ENCODE results near the gene DYNC1I1. TPM values are rescaled to one million over a fixed set of nuclear protein-coding genes. Genes with fewer than 3 reads are reported as not detected.

Gene DYNC1I1
- total and polyA plus RNA-seq, 5 experiments from 2014 or later = not detected

DNA sequence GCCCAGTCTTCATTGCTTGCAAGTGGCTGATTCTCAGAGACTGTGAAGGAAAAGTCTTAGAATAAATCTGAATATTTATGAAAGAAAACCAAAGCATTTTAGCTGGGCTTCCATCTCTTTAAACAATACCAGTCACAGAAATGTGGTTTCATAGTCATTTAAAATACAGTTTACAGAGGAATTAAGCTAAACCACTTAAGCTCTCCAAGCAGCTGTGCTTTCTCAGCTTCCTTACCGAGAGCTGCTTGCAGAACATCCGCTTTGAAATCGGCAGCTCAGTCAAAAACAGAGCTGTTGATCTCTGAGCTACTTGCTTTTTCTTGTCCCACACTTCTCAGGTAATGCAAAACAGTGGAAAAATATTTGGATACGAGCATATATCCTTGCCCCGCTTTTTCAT, 134.5 kb downstream of the DYNC1I1 start:
- POLR2A ChIA-PET = no interaction called here
- H3K27me3 Mint-ChIP-seq = peaks cover 11 to 52% (median 22%) of the 10 kb centered on the region in 5 donors
- H3K4me3 Mint-ChIP-seq = no peak overlapping the region
- no peaks in the 10 kb centered on the region for H3K4me1 Mint-ChIP-seq
- H3K36me3 Mint-ChIP-seq = no peaks in the 10 kb centered on the region
- DNase-seq (no peak), ATAC-seq (no peak)
- no peak overlapping the region for H3K27ac Mint-ChIP-seq
- H3K9me3 Mint-ChIP-seq = peaks cover 0 to 3% (median 0%) of the 10 kb centered on the region in 9 donors

DNA sequence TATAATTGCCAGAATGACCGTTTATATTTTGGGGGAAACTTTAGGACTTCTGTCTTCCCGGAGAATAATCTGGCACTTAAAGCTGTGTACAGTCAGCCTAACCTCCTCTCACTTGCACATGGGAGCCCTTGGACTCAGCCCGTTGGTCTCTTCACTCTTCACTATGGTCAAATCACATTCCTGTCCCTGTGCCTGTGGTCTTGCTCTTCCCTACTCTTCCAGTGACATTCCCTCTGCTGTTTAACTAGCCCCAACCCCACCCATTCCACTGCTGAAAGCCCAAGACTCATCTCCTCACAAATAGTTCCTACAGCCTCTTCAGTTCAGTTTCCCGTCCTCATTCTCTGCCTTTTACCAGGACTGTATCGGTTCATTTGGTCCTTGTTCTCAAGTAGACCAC, 135.0 kb downstream of the DYNC1I1 start:
- ATAC-seq = no peak
- peaks cover 11 to 52% (median 22%) of the 10 kb centered on the region in 5 donors for H3K27me3 Mint-ChIP-seq
- DNase-seq = no peak
- no peak overlapping the region for H3K27ac Mint-ChIP-seq
- no peaks in the 10 kb centered on the region for H3K36me3 Mint-ChIP-seq
- no peaks in the 10 kb centered on the region for H3K4me1 Mint-ChIP-seq
- H3K4me3 Mint-ChIP-seq = no peak overlapping the region
- POLR2A ChIA-PET = no interaction called here
- peaks cover 0 to 3% (median 0%) of the 10 kb centered on the region in 9 donors for H3K9me3 Mint-ChIP-seq

DNA sequence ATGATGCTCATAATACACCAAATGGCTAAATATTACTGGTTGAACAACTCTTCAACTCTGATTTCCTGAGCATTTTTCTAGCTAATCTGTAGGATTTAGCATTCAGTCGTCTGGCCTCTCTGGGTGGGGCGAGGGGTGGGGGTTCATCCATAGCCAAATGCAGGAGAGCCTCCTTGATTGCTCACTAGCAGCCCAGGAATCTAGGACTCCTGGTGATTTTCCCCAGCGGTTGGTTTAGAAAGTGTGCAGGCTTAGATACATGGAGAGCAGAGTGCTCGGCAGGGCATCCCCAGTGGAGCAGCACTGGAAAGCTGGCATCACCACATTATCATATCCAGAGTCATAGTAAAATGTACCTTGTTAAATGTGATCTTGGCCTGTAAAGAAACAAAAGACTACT, 136.1 kb downstream of the DYNC1I1 start:
- POLR2A ChIA-PET = no interaction called here

DNA sequence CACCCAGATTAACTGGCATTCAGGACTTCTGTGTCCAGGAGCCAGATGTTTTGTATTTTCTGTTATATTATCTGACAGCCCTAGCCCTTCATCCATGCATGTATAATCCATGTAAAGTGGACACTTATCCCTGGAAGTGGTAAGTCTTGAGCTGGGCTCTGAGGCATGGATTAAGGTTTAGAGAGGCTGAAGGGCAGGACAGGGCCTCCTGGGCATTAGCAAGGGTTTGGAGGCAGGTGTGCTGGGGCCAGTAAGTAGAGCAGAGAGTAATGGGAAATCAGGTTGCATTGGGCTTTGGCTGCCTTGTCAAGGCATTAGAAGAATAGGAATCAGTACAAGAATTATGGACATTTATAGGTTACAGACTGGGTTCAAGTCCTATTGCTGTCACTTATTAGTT, 138.0 kb downstream of the DYNC1I1 start:
- Mint-ChIP-seq H3K36me3 (no peaks in the 10 kb centered on the region), H3K4me3 (no peak overlapping the region), H3K4me1 (no peaks in the 10 kb centered on the region), H3K9me3 (no peaks in the 10 kb centered on the region), H3K27me3 (peaks cover 11 to 61% (median 27%) of the 10 kb centered on the region in 5 donors), H3K27ac (no peak overlapping the region)
- DNase-seq (no peak), ATAC-seq (no peak)
- POLR2A ChIA-PET = no interaction called here

More for the DNA sequence above, 136.1 kb downstream of the DYNC1I1 start:
- no peaks in the 10 kb centered on the region for H3K4me1 Mint-ChIP-seq
- no peak for DNase-seq
- no peak overlapping the region for H3K27ac Mint-ChIP-seq
- no peaks in the 10 kb centered on the region for H3K36me3 Mint-ChIP-seq
- peaks cover 11 to 55% (median 22%) of the 10 kb centered on the region in 5 donors for H3K27me3 Mint-ChIP-seq
- peaks cover 0 to 3% (median 0%) of the 10 kb centered on the region in 9 donors for H3K9me3 Mint-ChIP-seq
- H3K4me3 Mint-ChIP-seq = no peak overlapping the region
- ATAC-seq = no peak

DNA sequence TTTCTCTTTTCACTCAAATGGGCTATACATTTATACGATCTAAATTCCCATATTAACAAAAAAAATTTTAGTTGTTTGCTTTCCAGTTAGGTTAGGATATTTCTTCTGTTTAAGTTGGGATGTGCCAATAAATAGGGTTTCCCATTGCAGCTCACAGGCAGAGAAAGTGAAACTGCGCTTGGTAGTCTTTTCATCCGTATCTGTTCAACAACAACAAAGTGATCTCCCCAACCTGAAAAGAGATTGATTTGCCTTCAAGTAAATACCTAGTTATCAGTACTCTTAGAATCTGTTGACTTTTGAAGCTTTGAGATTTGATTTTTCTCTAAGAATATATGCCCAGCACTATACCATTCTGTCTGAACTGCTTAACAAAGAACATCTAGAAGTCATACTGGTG, 143.4 kb downstream of the DYNC1I1 start:
- peaks cover 8 to 27% (median 24%) of the 10 kb centered on the region in 5 donors for H3K27me3 Mint-ChIP-seq
- POLR2A ChIA-PET = no interaction called here
- no peaks in the 10 kb centered on the region for H3K9me3 Mint-ChIP-seq
- H3K36me3 Mint-ChIP-seq = no peaks in the 10 kb centered on the region
- ATAC-seq (no peak), DNase-seq (no peak)
- peaks cover 0 to 4% (median 0%) of the 10 kb centered on the region in 4 donors for H3K4me1 Mint-ChIP-seq
- H3K4me3 Mint-ChIP-seq = no peak overlapping the region
- no peak overlapping the region for H3K27ac Mint-ChIP-seq

DNA sequence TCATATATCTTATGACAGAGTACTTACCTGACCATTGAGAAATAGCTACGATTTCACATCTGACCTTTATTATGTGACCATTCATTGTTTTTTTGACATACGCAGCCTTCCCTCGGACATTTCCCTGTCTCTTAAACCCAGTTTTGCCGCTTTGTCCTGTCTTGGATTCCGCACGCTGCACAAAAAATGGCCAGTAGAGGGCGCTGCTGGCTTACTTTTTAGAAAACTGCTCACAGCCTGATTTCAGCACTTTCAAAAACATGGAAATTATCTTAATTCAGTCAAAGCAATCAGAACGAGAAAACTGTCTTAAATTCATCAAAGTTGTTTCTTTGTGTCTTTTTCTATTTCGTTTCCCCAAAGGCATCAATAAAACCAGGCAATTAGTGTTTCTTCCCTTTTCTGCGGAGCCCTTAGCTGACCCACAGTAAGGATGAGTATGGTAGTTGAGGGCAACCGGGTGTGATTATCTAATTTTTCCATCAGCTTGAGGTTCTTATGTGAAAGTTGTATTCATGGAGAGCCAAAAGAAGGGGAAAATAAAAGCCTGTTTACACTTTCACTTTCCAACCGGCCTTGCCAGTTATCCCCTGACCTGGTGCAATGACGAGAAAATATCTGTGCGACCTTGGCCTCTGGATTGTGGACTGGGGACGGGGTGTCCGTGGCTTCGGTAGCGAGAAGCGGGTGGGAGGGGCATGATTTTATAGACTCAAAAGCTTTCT, 144.4 kb downstream of the DYNC1I1 start:
- Mint-ChIP-seq H3K27ac (peak overlapping the region in 1 of 10 donors; percentile 51), H3K9me3 (no peaks in the 10 kb centered on the region), H3K27me3 (peaks cover 6 to 19% (median 17%) of the 10 kb centered on the region in 5 donors), H3K36me3 (no peaks in the 10 kb centered on the region), H3K4me3 (no peak overlapping the region), H3K4me1 (peaks cover 0 to 4% (median 0%) of the 10 kb centered on the region in 4 donors)
- ATAC-seq (no peak), DNase-seq (peak; percentile 43 to 82 (median 64))
- POLR2A ChIA-PET = no interaction called here

DNA sequence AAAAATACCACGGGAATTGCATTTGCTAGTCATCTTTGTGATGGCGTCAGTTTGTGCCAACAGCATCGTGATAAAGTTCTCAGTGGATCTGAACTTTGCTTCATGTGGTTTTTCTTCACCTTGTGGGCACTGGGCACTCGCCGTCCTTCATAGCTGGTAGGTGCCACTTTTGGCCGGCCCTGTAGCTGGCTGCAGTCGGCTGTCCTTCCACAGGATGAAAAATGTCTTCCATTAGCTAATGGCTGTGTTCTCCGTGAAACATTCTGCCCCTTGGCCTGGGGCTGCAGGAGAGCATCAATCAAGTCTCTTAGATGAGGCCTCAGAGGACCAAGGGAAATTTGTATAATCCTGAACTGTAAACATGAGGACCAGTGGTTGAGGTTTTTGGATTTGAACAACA, 145.3 kb downstream of the DYNC1I1 start:
- Mint-ChIP-seq H3K4me1 (peaks cover 0 to 4% (median 0%) of the 10 kb centered on the region in 4 donors), H3K27me3 (peaks cover 6 to 19% (median 17%) of the 10 kb centered on the region in 5 donors), H3K9me3 (no peaks in the 10 kb centered on the region), H3K36me3 (no peaks in the 10 kb centered on the region), H3K4me3 (no peak overlapping the region), H3K27ac (no peak overlapping the region)
- no peak for ATAC-seq
- no peak for DNase-seq
- POLR2A ChIA-PET = no interaction called here

DNA sequence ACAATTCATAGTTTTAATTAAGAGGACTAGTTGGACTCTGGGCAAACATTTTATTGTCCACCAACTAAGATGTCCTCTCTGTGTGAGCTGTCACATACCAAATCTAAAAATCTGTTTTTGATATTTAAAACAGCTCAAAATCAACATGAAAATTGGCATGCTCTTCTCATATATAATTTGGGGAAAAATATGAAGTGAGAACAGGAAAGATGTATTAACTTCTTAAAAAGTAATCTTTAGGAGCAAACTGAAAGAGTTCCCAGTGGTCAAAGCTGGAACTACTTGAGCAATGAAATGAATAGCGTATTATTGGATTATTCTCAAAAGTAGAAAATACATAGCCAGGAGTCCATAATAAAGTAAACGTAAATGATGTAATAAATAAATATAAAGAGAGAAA, 147.2 kb downstream of the DYNC1I1 start:
- H3K4me3 Mint-ChIP-seq = no peak overlapping the region
- POLR2A ChIA-PET = no interaction called here
- DNase-seq (no peak), ATAC-seq (no peak)
- no peaks in the 10 kb centered on the region for H3K9me3 Mint-ChIP-seq
- H3K27me3 Mint-ChIP-seq = peaks cover 6 to 15% (median 11%) of the 10 kb centered on the region in 5 donors
- no peak overlapping the region for H3K27ac Mint-ChIP-seq
- H3K4me1 Mint-ChIP-seq = peaks cover 0 to 4% (median 0%) of the 10 kb centered on the region in 4 donors
- H3K36me3 Mint-ChIP-seq = no peaks in the 10 kb centered on the region

DNA sequence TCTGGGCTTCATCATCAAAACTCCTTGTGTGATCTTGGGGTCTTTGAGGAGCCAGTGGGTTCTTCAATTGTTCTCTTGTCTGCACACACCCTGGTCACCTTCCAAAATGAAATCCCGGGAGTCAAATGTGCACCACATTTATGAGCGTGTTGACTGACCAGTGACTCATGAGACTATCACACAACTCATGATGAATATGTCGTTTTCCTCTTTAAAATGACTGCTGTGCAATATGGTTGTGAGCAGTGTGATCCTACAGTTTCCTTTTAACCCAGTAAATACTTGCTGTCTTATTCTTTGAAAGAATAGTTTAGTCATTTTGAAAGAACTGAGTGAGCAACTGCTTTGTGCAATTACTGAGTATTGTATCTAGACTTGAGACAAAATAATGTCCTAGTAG, 149.2 kb downstream of the DYNC1I1 start:
- ATAC-seq (no peak), DNase-seq (no peak)
- H3K4me1 Mint-ChIP-seq = peaks cover 0 to 2% (median 0%) of the 10 kb centered on the region in 4 donors
- no peak overlapping the region for H3K4me3 Mint-ChIP-seq
- H3K27ac Mint-ChIP-seq = no peak overlapping the region
- peaks cover 2 to 11% (median 10%) of the 10 kb centered on the region in 5 donors for H3K27me3 Mint-ChIP-seq
- no peaks in the 10 kb centered on the region for H3K9me3 Mint-ChIP-seq
- POLR2A ChIA-PET = no interaction called here
- H3K36me3 Mint-ChIP-seq = no peaks in the 10 kb centered on the region

DNA sequence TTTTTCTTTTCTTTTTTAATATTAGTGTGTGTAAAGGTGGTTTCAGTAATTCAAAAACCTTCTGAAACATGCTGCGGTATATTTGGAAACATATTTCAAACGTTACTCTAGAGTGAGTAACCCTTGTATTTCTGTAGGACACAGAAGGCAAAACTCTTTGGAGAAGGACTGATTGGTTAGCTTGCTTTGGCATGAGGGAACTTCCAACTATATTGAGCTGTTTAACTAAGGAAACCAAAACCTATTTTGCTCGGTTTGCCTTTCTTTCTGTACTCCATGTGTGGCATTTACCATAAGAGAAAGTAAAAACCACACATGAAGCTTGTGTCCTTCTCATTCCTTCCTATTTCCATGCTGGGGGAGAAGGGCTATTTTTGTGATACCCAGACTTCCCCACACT, 149.8 kb downstream of the DYNC1I1 start:
- Mint-ChIP-seq H3K36me3 (no peaks in the 10 kb centered on the region), H3K27me3 (peaks cover 2 to 16% (median 6%) of the 10 kb centered on the region in 5 donors), H3K9me3 (no peaks in the 10 kb centered on the region), H3K27ac (no peak overlapping the region), H3K4me1 (no peaks in the 10 kb centered on the region), H3K4me3 (no peak overlapping the region)
- DNase-seq (no peak), ATAC-seq (no peak)
- POLR2A ChIA-PET = no interaction called here

DNA sequence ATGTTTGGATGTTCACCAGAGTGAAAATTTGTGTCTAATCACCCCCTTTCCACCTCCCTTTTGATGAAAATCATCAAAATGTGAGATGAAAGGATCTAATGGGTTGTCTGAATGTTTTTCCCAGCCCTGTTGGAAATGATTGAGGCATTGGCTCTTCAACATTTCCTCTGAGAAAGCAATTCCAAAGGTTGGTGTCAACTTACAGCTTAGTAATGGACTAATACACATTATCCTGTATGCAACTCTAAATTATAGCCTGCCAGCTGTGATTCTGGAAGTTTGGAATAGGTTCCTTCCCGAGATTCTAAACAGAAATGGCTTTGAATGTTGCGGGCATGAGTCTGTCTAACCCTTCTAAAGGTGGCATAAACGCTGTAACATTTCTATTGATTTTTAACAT, 152.9 kb downstream of the DYNC1I1 start:
- peaks cover 1 to 23% (median 8%) of the 10 kb centered on the region in 5 donors for H3K27me3 Mint-ChIP-seq
- H3K9me3 Mint-ChIP-seq = no peaks in the 10 kb centered on the region
- no peak overlapping the region for H3K27ac Mint-ChIP-seq
- DNase-seq (no peak), ATAC-seq (no peak)
- POLR2A ChIA-PET = no interaction called here
- H3K4me3 Mint-ChIP-seq = no peak overlapping the region
- H3K36me3 Mint-ChIP-seq = no peaks in the 10 kb centered on the region
- no peaks in the 10 kb centered on the region for H3K4me1 Mint-ChIP-seq

DNA sequence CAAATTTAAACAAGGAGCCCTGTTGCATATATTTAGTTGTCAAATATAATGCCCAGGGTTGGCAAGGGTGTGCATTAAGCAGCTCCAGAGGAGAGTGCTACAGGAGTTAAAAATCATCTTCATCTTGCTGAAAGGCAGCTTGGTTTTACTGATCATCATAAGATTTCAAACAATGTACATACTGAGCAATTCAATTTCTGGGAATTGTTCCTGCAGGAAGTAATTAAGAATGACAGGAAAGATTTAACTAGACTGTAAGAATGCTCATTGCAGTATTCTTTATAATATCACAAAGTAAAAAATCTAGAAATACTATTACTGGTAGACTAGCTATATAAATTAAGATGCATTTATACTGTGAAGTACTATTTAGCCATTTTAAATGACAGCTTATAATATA, 153.6 kb downstream of the DYNC1I1 start:
- ATAC-seq (no peak), DNase-seq (no peak)
- Mint-ChIP-seq H3K4me3 (no peak overlapping the region), H3K4me1 (no peaks in the 10 kb centered on the region), H3K27ac (no peak overlapping the region), H3K27me3 (peaks cover 1 to 30% (median 8%) of the 10 kb centered on the region in 5 donors), H3K36me3 (no peaks in the 10 kb centered on the region), H3K9me3 (no peaks in the 10 kb centered on the region)
- POLR2A ChIA-PET = no interaction called here

DNA sequence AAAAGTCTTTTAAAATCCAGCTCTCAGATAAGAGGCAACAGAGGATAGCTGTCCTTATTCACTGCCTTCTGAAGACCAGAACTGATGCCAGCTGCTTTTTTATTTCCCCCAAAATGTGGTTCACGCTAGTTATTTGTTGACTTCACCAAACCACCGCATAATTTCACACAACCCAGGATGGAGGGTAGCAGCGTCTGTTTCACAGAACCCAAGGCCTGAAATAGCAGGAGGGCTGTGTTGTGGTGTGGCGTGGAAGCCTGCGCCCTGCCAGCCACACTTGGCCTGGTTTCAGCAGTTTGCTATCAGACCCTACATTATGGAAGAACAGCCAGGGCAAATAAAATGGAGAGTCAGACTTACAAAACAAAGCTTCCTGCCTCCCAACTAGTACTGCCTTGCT, 155.4 kb downstream of the DYNC1I1 start:
- Mint-ChIP-seq H3K4me3 (no peak overlapping the region), H3K27ac (no peak overlapping the region), H3K27me3 (peaks cover 1 to 32% (median 8%) of the 10 kb centered on the region in 5 donors), H3K4me1 (no peaks in the 10 kb centered on the region), H3K9me3 (no peaks in the 10 kb centered on the region), H3K36me3 (no peaks in the 10 kb centered on the region)
- no peak for DNase-seq
- POLR2A ChIA-PET = no interaction called here
- no peak for ATAC-seq

DNA sequence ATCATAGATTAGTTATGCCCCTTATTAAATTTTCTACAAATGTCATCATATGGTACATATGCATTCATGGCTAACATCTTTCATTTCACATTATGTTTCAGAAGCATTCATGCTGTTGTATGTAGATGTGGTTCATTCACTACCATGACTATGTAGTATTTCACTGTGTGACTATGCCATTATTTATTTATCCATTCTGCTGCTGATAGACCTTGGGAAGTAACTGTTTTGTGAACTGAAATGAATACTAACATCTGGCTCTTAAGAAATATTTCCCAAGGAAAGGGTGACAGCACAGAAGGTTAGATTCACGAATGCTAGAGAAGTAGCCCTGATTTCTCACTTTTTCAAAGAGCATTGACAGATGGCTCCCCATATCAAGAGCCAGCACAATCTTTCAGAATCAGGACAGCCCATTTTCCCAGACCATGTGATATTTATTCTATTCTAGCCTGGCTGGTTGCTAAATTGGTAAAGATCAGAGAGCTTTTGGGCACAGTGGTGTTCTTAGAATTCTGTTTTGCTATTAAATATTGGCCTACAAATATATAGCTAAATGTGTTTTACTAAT, 157.4 kb downstream of the DYNC1I1 start:
- ATAC-seq (no peak), DNase-seq (no peak)
- Mint-ChIP-seq H3K4me1 (no peaks in the 10 kb centered on the region), H3K36me3 (no peaks in the 10 kb centered on the region), H3K27ac (no peak overlapping the region), H3K9me3 (no peaks in the 10 kb centered on the region), H3K27me3 (peaks cover 1 to 24% (median 6%) of the 10 kb centered on the region in 5 donors), H3K4me3 (no peak overlapping the region)
- POLR2A ChIA-PET = no interaction called here

Measured in naive thymus-derived CD8-positive, alpha-beta T cell (primary cell).